OCI-LY3 (cell line): Measurements from ENCODE around the gene GPHN.

Experiments used
- H2AFZ ChIP-seq: fragments of 200-600, 300-600 bp; shearing (Covaris generic); 2 replicates; pipeline ENCODE4 v1.6.0; 2014; ENCODE audit warnings: antibody characterized with exemption, low read depth, low read length
- H3K27ac ChIP-seq: fragments of 200-600, 300-600 bp; sonication (generic); 2 replicates; pipeline ENCODE4 v1.5.1; 2014; ENCODE audit warnings: mild to moderate bottlenecking, low read length, moderate library complexity, mixed read lengths
- H3K27me3 ChIP-seq: fragments of 200-600, 300-600 bp; sonication (generic); 2 replicates; pipeline ENCODE4 v1.6.1; 2014; ENCODE audit warnings: low read depth, low read length, mixed read lengths
- H3K36me3 ChIP-seq: fragments of 200-600, 300-600 bp; sonication (generic); replicated peaks from 2 replicates; pipeline ENCODE3; 2014; ENCODE audit warnings: low read depth, low read length, mixed read lengths
- H3K4me1 ChIP-seq: fragments of 300-600, 200-600 bp; sonication (generic); 2 replicates; pipeline ENCODE4 v1.6.1; 2014; ENCODE audit warnings: low read length, mixed read lengths
- H3K4me2 ChIP-seq: fragments of 200-600, 300-600 bp; sonication (generic); 2 replicates; pipeline ENCODE4 v1.6.1; 2014; ENCODE audit warnings: low read length, mixed read lengths
- H3K4me3 ChIP-seq: fragments of 300-600, 200-600 bp; sonication (generic); 2 replicates; pipeline ENCODE4 v1.5.1; 2014; ENCODE audit warnings: antibody characterized with exemption, mild to moderate bottlenecking, low read length, moderate library complexity
- H3K79me2 ChIP-seq: fragments of 300-600, 200-600 bp; shearing (Covaris generic); 2 replicates; pipeline ENCODE4 v1.6.1; 2014; ENCODE audit warnings: mild to moderate bottlenecking, low read length, mixed read lengths
- H3K9ac ChIP-seq: fragments of 300-600, 200-600 bp; shearing (Covaris generic); 2 replicates; pipeline ENCODE4 v1.6.0; 2014; ENCODE audit warnings: mild to moderate bottlenecking, low read length, moderate library complexity
- H3K9me3 ChIP-seq: fragments of 200-600, 300-600 bp; shearing (Covaris generic); 2 replicates; pipeline ENCODE4 v1.6.1; 2014; ENCODE audit warnings: low read length, mixed read lengths; ENCODE audit not compliant: insufficient read depth
- H4K20me1 ChIP-seq: fragments of 200-600, 300-600 bp; sonication (generic); 2 replicates; pipeline ENCODE4 v1.6.1; 2016; ENCODE audit warnings: low read length, mixed read lengths; ENCODE audit not compliant: insufficient read depth
- CTCF ChIP-seq: fragments of 200-600, 300-600 bp; sonication (generic); IDR thresholded peaks from 2 replicates; pipeline ENCODE4 v1.5.1; 2014; ENCODE audit warnings: antibody characterized with exemption, low read length, low read depth
- EZH2phosphoT487 ChIP-seq: fragments of 200-600 bp; shearing (Covaris generic); IDR thresholded peaks from 2 replicates; pipeline ENCODE4 v1.6.1; 2018; ENCODE audit warnings: antibody characterized with exemption, mixed run types, low read depth

Gene GPHN

GRCh38 chr14:67199016-67199415 lies 691.1 kb downstream of the GPHN start:
- TF ChIP-seq EZH2phosphoT487, result no peak
- TF ChIP-seq CTCF, result no peak
- H3K9ac ChIP-seq, result no peak overlapping the region
- H3K79me2 ChIP-seq, result no peaks in the 10 kb centered on the region
- H3K9me3 ChIP-seq, result no peaks in the 10 kb centered on the region
- no peaks in the 10 kb centered on the region for H3K4me1 ChIP-seq
- no peaks in the 10 kb centered on the region for H4K20me1 ChIP-seq
- no peak overlapping the region for H3K4me2 ChIP-seq
- no peaks in the 10 kb centered on the region for H3K27me3 ChIP-seq
- no peak overlapping the region for H3K4me3 ChIP-seq
- H3K27ac ChIP-seq, result no peak overlapping the region
- H3K36me3 ChIP-seq, result no peaks in the 10 kb centered on the region
- H2AFZ ChIP-seq, result no peak overlapping the region

DNA sequence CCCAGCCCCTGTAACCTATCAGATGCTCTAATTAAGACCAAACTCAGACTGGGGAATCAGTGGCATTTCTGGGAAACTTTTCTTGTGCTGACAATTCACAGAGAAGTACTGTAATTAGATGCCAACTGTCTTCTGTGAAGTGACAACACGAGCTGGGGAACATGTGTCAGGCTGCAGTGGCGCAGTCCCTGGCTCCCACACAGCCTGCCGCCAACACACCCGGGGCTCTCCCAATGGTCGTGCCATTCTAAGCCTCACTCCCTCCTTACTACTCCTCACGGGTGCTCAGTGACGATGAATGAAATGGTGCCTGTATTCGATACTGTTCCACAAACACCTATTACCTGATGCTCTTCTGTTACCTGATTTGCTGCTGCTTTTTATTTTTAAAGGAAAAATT lies 699.9 kb downstream of the GPHN start:
- Histone ChIP-seq H3K4me3 (no peak overlapping the region), H3K4me1 (no peaks in the 10 kb centered on the region), H4K20me1 (no peaks in the 10 kb centered on the region), H2AFZ (no peak overlapping the region), H3K9me3 (no peaks in the 10 kb centered on the region), H3K27me3 (no peaks in the 10 kb centered on the region), H3K4me2 (no peak overlapping the region), H3K27ac (no peak overlapping the region), H3K9ac (no peak overlapping the region), H3K36me3 (no peaks in the 10 kb centered on the region), H3K79me2 (no peaks in the 10 kb centered on the region)
- TF ChIP-seq EZH2phosphoT487 (no peak), CTCF (no peak)

GRCh38 chr14:67218126-67218525 lies 710.2 kb downstream of the GPHN start:
- Histone ChIP-seq H4K20me1 (no peaks in the 10 kb centered on the region), H3K36me3 (no peaks in the 10 kb centered on the region), H3K27me3 (no peaks in the 10 kb centered on the region), H3K9ac (no peak overlapping the region), H3K27ac (no peak overlapping the region), H2AFZ (no peak overlapping the region), H3K4me2 (no peak overlapping the region), H3K4me1 (no peaks in the 10 kb centered on the region), H3K79me2 (no peaks in the 10 kb centered on the region), H3K9me3 (no peaks in the 10 kb centered on the region), H3K4me3 (no peak overlapping the region)
- TF ChIP-seq CTCF (no peak), EZH2phosphoT487 (no peak)

DNA sequence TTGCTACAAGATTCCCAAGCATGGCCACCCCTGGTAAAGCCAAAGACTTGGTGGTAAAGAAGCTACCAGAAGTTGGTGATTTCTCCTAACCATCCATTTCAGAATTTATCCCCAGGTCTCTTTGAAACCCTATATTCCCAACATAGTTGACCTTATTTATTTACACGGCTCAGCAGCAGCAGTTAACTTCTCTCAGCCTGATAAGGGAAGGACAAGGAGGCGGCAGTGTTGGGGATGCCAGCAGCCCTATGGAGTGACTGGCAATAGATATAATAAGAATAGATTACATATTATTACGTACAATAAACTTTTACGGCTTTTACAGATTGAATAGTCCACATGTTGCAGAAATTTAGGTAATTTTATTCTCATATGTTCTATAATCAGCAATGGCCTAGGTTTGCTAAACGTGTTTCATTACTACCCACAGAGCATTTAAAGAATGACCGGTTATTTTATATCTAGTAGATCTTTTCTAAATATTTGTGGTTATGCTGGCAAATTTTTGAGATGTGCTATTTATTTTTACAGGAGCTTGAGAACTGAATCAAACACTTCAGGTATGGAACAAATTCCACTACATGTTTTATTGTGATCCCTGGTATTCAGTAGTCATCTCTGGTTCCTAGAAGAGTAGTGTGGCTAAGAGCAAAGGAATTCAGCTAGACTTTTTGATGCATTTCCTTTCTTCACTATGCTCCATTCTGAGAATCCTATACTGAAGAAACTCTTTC lies 713.5 kb downstream of the GPHN start:
- Histone ChIP-seq H3K27ac (no peak overlapping the region), H2AFZ (no peak overlapping the region), H3K36me3 (no peaks in the 10 kb centered on the region), H3K79me2 (no peaks in the 10 kb centered on the region), H3K27me3 (no peaks in the 10 kb centered on the region), H3K4me3 (no peak overlapping the region), H3K9me3 (no peaks in the 10 kb centered on the region), H3K4me1 (no peaks in the 10 kb centered on the region), H3K9ac (no peak overlapping the region), H3K4me2 (no peak overlapping the region), H4K20me1 (no peaks in the 10 kb centered on the region)
- TF ChIP-seq EZH2phosphoT487 (no peak), CTCF (no peak)
